Kidney (tissue), 14 donors: Measurements from ENCODE around the gene GNB1. TPM values are rescaled to one million over a fixed set of nuclear protein-coding genes. Genes with fewer than 3 reads are reported as not detected.

Source experiments
- DNase-seq, 5 donors: peaks; one replicate each; pipeline ENCODE4 v3.0.0-alpha.2; 2013 to 2020
- FAIRE-seq: peaks from 2 replicates; lab custom pipeline; 2012; peaks lifted over from hg19 to GRCh38; lab: Jason Lieb, UNC
- H3K27ac ChIP-seq, 2 donors: one replicate each; pipeline ENCODE4 v1.7.0; 2013; ENCODE audit warnings: low read depth in 2 of 2, low read length in 2 of 2, inconsistent platforms in 1 of 2
- H3K27me3 ChIP-seq: one replicate; pipeline ENCODE4 v1.7.1; 2013; ENCODE audit warnings: low read length, inconsistent platforms; ENCODE audit not compliant: control insufficient read depth, insufficient read depth
- H3K36me3 ChIP-seq, 3 donors: one replicate each; pipeline versions ENCODE4 v1.7.0 to v1.7.1; 2013; ENCODE audit warnings: low read length in 3 of 3, control low read depth in 1 of 3, inconsistent platforms in 1 of 3; ENCODE audit not compliant: insufficient read depth in 3 of 3, control insufficient read depth in 2 of 3
- H3K4me1 ChIP-seq, 3 donors: one replicate each; pipeline versions ENCODE4 v1.7.0 to v1.7.1; 2013; ENCODE audit warnings: low read length in 3 of 3, inconsistent platforms in 1 of 3, low read depth in 1 of 3; ENCODE audit not compliant: control insufficient read depth in 2 of 3, insufficient read depth in 2 of 3
- H3K4me3 ChIP-seq, 3 donors: one replicate each; pipeline versions ENCODE4 v1.7.0 to v1.8.1; 2013; ENCODE audit warnings: low read length in 3 of 3, control low read depth in 1 of 3, inconsistent platforms in 1 of 3
- H3K9ac ChIP-seq, 3 donors: one replicate each; pipeline versions ENCODE4 v1.7.0 to v1.7.1; 2013; ENCODE audit warnings: low read length in 3 of 3, control low read depth in 1 of 3, inconsistent platforms in 1 of 3
- H3K9me3 ChIP-seq, 3 donors: one replicate each; pipeline versions ENCODE4 v1.7.0 to v1.7.1; 2013; ENCODE audit warnings: low read length in 3 of 3, control low read depth in 1 of 3, inconsistent platforms in 1 of 3; ENCODE audit not compliant: control insufficient read depth in 2 of 3, insufficient read depth in 1 of 3
- intact Hi-C: fragments of 100-400 bp; cut with DNase I; formaldehyde crosslinking; loops from one replicate; pipeline ENCODE4 v1.11.1; 2022
- polyA plus RNA-seq: library from polyadenylated mRNA; stranded (reverse); fragments of 350-450 nt; fragmentation: Illumina TruSeq; extraction: RNeasy Lipid Tissue Mini Kit (QIAGEN cat#74804); gene quantifications from one replicate; pipeline ENCODE4 v1.2.3, GENCODE V29; 2014; ENCODE audit warnings: low read depth, low replicate concordance; ENCODE audit not compliant: insufficient read depth
- total RNA-seq: library from RNA; stranded (reverse); fragmentation: NEBNext Ultra II Directional; extraction: Animal tissue kit (Norgen Biotek cat#: 25700); gene quantifications from one replicate; pipeline ENCODE4 v1.2.1, GENCODE V29; 2021
- TF ChIP-seq, protein P1 (sequence below): IDR thresholded peaks from 3 replicates; pipeline ENCODE4 v1.5.1; 2012; ENCODE audit warnings: mild to moderate bottlenecking, moderate library complexity, borderline replicate concordance; ENCODE audit not compliant: insufficient read depth; ENCODE audit errors: extremely low read depth
- donor health status: control.
- donor health status: control.
- donor health status: control.
- donor health status: control.
- donor health status: control.
- donor health status: DM: yes; HTN: yes; CAD: no.
- donor health status: Normal renal cell carcinoma (clear cell type).

Gene GNB1
- total and polyA plus RNA-seq, 2 donors from 2014 or later: 144 to 347 TPM

DNA sequence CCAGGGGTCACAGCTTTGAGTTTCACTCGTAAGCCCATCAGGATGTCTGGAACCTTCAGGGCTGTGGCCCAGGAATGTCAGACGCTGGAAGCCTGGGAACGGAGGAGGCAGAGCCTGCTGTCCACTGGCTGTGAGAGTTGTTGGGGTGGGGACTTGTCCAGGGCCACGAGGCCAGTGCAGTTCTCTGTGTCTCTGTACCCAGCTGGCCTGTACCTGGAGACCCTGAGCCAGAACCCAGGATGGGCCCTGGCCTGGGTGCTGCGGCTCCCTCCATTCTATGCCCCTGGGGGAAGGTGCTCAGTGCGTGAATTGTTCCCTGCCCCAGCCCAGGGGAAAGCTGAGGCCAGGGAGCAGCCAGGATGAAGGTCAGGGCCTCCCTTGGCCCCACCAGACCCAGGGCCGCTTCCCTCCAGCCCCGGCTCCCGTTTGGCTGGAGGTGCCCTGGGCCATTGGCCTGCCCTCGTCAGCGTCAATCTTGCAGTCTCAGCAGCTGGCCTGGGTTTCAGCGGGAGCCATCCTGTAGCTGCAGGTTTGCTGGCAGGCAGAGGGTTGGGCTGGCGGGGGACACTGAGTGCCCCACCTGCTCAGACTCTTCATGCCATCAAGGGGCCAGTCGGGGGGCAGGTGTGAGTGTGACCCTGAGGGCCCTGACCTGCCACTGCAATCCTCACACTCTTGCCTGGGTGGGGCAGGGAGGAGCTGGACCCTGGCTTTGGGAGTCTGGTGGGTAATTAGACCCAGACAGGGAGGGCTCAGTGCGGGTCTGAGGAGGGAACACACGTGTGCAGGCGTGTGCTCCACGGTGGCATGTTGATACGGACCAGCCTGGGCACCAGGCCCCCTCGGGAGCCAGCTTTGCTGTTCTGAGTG, 23.4 kb upstream of the GNB1 start:
- H3K9ac ChIP-seq: no peak overlapping the region
- TF ChIP-seq, protein P1, sequence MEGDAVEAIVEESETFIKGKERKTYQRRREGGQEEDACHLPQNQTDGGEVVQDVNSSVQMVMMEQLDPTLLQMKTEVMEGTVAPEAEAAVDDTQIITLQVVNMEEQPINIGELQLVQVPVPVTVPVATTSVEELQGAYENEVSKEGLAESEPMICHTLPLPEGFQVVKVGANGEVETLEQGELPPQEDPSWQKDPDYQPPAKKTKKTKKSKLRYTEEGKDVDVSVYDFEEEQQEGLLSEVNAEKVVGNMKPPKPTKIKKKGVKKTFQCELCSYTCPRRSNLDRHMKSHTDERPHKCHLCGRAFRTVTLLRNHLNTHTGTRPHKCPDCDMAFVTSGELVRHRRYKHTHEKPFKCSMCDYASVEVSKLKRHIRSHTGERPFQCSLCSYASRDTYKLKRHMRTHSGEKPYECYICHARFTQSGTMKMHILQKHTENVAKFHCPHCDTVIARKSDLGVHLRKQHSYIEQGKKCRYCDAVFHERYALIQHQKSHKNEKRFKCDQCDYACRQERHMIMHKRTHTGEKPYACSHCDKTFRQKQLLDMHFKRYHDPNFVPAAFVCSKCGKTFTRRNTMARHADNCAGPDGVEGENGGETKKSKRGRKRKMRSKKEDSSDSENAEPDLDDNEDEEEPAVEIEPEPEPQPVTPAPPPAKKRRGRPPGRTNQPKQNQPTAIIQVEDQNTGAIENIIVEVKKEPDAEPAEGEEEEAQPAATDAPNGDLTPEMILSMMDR: no peak
- intact Hi-C loops: no loop called here
- H3K4me1 ChIP-seq: peaks cover 0 to 7% (median 7%) of the 10 kb centered on the region in 3 donors
- H3K27ac ChIP-seq: no peak overlapping the region
- H3K4me3 ChIP-seq: no peak overlapping the region
- no peaks in the 10 kb centered on the region for H3K27me3 ChIP-seq
- H3K9me3 ChIP-seq: no peaks in the 10 kb centered on the region
- DNase-seq (peak in 2 of 5 donors; percentile 53 to 59), FAIRE-seq (no peak)
- H3K36me3 ChIP-seq: no peaks in the 10 kb centered on the region

DNA sequence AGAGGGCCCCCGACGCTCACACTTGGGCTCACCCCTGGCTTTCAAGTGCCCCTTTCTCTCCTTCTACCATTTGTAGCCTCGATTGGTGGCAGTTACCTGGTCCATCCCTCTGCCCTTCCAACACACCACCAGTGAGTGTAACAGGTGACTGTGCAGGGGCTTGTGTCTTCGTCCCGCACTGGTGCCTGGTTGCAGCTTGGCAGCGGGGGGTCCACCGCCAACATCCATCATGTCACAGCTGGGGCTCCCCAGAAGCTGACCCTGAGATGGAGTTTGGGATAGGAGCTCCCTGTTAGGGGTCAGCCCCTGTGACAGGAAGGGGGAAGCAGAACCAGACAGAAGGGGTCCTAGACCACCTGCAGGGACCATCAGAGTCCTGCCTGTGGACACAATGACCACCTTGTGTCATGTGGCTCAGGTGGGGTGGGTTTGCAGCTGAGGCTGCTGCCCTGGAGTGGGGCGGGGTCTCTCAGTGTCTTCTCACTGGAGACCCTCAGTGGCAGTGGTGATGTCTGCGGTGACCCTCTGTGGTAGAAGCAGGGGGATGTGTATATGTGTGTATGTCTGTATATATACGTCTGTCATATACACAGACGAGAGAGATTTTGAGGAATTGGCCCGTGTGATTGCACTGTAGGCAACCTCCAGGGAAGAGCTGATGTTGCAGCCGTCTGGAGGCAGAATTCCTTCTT, 20.6 kb upstream of the GNB1 start:
- H3K4me3 ChIP-seq: no peak overlapping the region
- no peak for FAIRE-seq
- no peak overlapping the region for H3K9ac ChIP-seq
- H3K27me3 ChIP-seq: no peaks in the 10 kb centered on the region
- H3K9me3 ChIP-seq: no peaks in the 10 kb centered on the region
- TF ChIP-seq, protein P1: no peak
- peak in 2 of 5 donors; percentile 51 to 64 for DNase-seq
- intact Hi-C loops: no loop called here
- peaks cover 0 to 10% (median 0%) of the 10 kb centered on the region in 3 donors for H3K4me1 ChIP-seq
- no peaks in the 10 kb centered on the region for H3K36me3 ChIP-seq
- no peak overlapping the region for H3K27ac ChIP-seq

DNA sequence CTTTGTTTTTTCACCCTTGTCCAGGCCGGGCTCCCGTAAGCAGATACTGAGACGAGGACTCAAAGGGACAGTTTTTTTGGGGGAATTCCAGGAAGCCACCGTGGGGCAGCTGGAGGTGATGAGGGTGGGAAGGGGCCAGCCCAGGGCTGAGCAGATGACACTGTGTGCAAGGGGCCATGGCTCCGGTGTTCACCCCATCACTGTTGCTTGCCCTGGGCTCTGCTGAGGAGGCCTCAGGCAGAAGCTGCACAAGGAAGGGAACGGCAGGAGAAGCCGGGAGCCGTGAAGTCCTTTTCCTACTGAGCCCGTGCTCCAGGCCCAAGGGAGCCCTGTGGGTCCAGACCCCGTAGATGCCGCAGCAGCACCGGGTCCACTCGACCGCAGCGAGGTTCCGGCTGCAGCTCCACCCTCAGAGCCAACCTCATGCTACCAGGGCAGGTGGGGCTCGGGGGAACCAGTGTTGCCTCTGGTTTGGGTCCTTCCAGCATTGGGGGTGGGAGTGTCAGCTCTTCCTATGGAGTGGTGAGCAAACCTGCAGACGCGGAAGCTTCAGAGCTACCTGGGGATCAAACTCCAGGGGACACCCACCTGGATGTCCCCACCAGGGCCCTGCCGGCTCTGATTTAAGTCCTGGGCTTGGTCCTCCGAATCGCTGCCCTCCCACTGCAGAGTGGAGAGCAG, 19.9 kb upstream of the GNB1 start:
- FAIRE-seq (no peak), DNase-seq (peak in 2 of 5 donors; percentile 51 to 68)
- Histone ChIP-seq H3K9ac (no peak overlapping the region), H3K9me3 (no peaks in the 10 kb centered on the region), H3K4me3 (no peak overlapping the region), H3K36me3 (no peaks in the 10 kb centered on the region), H3K27me3 (no peaks in the 10 kb centered on the region), H3K4me1 (peaks cover 0 to 13% (median 0%) of the 10 kb centered on the region in 3 donors), H3K27ac (no peak overlapping the region)
- TF ChIP-seq, protein P1: no peak
- intact Hi-C loops: no loop called here
